Islet of Langerhans (tissue), 1 donor: Measurements from ENCODE around the gene ACOT7.
"Not testable (repeated sequence)": the region's sequence is repeated elsewhere in the genome, so short reads cannot be mapped to it uniquely, and the experiment has no call there.

Source experiments
- FAIRE-seq: peaks from one replicate; lab custom pipeline; 2011; peaks lifted over from hg19 to GRCh38; lab: Jason Lieb, UNC

The ACOT7 gene

GRCh38 chr1:6395781-6396244 lies 2.2 kb upstream of the ACOT7 start:
- not testable (repeated sequence) for FAIRE-seq

- FAIRE-seq = not testable (repeated sequence)
These were observed 1.6 kb upstream of the ACOT7 start for GRCh38 chr1:6395130-6395529.

- no peak for FAIRE-seq
These were observed 663 bp downstream of the ACOT7 start for GRCh38 chr1:6392809-6393399.

GRCh38 chr1:6391951-6392808 lies 1.4 kb downstream of the ACOT7 start:
- FAIRE-seq = no peak

GRCh38 chr1:6389971-6390370 lies 3.6 kb downstream of the ACOT7 start:
- no peak for FAIRE-seq

DNA sequence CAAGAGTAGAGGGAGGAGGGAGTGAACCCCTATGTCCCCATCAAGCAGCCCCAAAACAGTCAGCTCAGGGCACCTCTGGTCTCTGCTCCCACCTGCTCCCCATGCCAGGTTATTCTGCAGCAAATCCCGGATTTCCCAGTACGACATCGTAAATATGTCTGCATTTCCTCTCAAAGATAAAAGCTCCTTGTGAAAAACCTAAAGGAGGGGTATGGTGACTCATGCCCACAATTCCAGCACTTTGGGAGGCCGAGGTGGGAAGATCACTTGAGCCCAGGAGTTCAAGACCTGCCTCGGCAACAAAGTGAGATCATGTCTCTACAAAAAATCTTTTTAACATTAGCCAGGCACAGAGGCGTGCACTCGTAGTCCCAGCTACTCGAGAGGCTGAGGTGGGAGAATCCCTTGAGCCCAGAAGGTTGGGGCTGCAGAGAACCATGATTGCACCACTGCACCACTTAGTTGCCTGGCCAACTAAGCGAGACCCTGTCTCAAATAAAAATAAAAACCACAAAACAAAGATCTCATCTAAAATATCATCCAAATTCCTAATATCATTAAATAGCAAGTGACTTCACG lies 7.1 kb downstream of the ACOT7 start:
- FAIRE-seq = no peak

DNA sequence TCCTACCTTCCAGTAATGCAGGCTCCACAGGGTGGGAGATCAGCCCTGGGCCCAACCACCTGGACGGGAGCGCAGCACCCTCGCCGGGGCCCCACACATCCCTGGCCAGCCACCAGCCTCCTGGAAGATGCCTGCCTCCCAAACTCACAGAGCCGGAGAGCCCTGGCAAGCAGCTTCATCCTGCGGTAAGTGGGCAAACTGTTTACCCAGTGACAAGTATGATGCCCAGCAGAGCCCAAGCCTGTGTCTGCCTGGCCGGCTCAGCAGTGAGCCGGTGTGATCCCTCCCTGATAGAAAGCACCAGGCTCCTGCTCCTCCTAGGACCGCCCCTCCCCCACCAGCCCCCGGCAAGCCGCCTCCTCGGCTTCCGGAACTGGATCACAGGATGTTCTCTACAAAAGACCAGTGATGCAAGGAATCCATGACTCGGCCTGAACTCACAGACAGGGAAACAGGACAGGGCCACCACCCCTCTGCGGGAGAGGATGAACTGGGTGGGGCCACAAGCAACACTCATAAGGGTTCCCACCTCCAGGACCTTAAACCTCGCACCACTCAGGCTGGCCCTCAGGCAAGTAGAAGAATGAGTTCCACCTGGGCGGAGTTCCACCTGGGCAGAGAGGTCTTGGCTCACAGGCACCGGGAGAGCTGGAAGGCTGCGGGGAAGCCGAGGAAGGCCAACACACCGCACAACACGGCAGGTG lies 7.9 kb downstream of the ACOT7 start:
- no peak for FAIRE-seq

- FAIRE-seq = no peak
These were observed 8.6 kb downstream of the ACOT7 start for GRCh38 chr1:6384962-6385361.

- FAIRE-seq = no peak
These were observed 9.4 kb downstream of the ACOT7 start for GRCh38 chr1:6384135-6384534.

DNA sequence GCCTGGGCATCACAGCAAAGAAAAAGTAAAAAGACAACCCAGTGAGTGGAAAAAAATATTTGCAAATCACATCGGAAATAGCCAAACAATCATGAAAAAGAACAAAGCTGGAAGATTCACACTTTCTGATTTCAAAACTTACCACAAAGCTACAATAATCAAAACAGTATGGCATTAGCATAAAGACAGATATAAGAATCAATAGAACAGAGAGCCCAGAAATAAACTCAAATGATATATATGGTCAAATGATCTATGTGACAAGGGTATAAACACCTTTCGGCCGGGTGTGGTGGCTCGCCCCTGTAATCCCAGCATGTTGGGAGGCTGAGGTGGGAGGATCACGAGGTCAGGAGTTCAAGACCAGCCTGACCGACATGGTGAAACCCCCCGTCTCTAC lies 13.5 kb downstream of the ACOT7 start:
- FAIRE-seq = no peak

- no peak for FAIRE-seq
These were observed 15.3 kb downstream of the ACOT7 start for GRCh38 chr1:6378096-6378746.

- FAIRE-seq = no peak
These were observed 19.4 kb downstream of the ACOT7 start for GRCh38 chr1:6373961-6374720.

- not testable (repeated sequence) for FAIRE-seq
These were observed 21.3 kb downstream of the ACOT7 start for GRCh38 chr1:6372236-6372635.

DNA sequence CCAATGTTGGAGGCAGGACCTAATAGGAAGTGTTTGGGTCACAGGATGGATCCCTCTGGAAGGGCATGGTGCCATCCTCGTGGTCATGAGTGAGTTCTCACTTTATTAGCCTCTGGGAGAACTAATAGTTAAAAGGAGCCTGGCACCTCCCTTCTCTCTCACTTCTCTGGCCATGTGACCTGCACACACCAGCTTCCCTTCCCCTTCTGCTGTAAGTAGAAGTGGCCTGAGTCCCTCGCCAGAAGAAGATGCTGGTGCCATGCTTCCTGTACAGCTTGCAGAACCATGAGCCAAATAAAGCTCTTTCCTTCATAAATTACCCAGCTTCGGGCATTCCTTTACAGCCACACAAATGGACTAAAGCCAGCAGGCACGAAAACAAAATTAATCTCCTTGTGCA lies 23.6 kb downstream of the ACOT7 start:
- no peak for FAIRE-seq

- FAIRE-seq = no peak
These were observed 26.1 kb downstream of the ACOT7 start for GRCh38 chr1:6367381-6368012.

GRCh38 chr1:6365047-6365446 lies 28.5 kb downstream of the ACOT7 start:
- no peak for FAIRE-seq

GRCh38 chr1:6363085-6363884 lies 30.3 kb downstream of the ACOT7 start:
- FAIRE-seq = not testable (repeated sequence)

- no peak for FAIRE-seq
These were observed 32.3 kb downstream of the ACOT7 start for GRCh38 chr1:6361124-6361775.

- FAIRE-seq = no peak
These were observed 33.0 kb downstream of the ACOT7 start for GRCh38 chr1:6360517-6361070.
